GM19467 (cell line): ENCODE results near the gene GGCT.
A peak's percentile ranks its signal among the peaks of the same experiment; 100 is the strongest.

Experiments
- ATAC-seq: cut with Tn5 transposase; IDR thresholded peaks from one replicate; pipeline ENCODE4 v1.9.1; 2021; ENCODE audit warnings: mild to moderate bottlenecking, moderate library complexity; ENCODE audit not compliant: unreplicated experiment

Gene GGCT

DNA sequence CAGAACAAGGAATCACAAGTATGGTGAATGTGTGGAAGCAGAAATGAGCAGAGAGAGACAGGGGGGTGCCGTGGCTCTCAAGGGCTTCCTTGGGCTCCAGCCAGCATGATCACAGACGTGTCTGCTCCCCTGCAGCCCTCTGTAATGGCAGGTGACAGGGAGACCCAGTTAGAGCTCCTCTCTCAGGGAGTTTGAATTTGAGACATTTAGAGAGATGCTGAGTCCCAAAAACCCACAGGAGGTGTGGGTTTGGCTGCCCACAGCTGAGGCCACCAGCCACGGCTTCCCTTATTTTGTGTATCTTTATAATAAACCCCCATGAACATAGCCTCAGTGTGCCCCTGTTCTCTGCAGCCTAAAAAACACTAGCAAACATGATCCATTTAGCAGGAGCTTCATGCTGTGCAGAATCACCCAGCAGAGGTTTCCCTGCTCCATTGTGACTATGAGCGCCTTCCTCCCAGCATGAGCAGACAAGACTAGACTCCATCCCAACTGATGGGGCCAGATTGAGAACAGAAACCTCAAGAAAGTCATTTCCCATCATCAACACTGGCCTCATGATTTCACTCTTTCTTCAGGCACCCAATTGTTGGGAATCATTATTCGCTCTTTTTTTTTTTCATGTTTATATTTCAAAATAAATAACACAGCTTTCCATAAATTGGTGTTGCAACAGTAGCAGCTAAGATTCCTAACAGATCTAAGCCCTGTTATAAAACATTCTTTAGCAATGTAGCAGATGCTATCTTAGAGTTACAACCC, 39.4 kb downstream of the GGCT start:
- no peak for ATAC-seq

DNA sequence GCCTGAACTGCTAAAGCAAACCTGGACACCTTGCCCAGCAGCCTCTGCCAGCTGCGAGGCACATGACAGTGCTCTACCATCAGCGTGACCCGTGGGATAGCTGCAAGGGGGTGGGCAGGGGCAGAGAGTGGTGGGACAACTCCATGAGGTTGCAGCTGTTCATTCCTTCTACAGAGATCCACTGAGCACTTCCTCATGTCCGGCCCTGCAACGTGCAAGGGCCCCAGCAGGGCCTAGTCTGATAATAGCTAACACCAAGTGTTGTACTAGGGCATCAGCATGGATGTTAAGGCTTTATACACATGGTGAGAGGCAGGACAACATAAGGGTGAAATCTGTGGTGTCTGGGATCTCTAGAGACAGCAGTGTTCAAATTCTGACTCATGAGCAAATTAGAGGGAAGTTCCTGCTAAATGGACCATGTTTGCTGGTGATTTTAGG, 40.4 kb downstream of the GGCT start:
- peak; percentile 46 for ATAC-seq

DNA sequence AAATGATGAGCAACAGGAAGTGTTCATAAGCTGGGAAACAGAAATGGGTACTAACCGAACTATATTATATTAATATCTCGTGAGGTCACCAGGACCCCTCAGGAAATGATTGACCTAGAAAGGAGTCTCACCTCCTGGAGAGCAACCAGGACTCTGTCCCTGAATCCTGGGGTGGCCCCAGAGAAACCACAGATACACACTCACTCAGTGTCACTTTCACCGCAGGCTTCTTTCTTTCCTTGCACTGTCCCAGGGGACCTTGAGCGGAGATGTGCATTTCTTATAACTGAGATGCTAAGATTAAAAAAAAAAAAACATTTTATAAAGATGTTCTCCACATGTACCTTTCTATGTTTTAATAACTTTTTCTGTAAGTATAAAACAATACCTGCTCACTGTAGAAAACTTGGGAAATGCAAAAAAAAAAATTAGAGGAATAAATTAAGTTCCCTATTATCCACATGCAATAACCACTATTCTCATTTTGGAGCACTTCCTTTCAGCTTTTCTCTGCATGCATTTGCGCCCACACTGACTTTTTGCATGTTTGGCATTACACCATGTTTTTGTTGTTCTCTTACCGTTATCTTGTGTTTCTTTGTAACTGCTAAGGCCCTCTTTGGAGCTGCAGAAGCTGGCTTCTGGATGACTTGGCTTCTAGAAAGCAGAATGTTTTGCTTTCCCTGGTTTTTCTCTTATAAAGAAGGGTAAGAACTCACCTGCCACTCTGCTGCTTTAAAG, 41.1 kb downstream of the GGCT start:
- ATAC-seq: peak; percentile 58

DNA sequence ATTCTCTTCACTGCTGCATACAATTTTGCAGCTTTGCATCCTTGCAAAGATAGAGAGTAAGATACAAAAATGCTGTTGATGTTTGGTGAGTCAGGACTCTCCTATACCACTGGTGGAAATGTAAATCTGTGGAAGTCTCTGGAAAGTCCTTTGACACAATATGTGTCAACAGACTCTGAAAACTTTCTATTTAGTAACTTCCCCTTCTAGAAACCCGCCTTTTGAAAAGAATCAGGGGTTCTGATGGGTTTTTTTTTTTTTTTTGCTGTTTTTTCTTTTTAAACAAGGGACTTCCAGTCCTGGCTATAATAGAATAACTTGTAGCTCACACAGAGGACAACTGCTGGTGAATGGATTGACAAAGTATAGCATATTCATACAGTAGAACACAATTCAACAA, 42.5 kb downstream of the GGCT start:
- ATAC-seq: no peak

DNA sequence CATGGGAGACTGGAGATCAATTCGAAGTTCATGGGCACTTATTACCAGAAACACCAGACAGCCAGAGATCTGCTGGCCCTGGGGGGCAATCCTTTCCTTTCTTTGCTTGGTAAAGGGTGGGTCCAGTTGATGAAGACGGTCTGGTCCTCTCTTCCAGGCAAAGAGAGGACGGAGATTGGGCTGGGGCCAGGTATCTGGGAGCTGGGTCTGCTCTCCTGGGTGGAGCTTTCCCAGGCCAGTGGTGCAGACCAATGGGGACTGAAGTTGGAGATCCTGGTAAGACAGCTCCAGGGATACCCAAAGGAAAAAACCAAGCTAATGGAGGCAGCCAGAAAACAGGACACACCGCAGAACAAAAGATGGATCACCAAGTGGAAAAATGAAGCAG, 44.4 kb downstream of the GGCT start:
- no peak for ATAC-seq

DNA sequence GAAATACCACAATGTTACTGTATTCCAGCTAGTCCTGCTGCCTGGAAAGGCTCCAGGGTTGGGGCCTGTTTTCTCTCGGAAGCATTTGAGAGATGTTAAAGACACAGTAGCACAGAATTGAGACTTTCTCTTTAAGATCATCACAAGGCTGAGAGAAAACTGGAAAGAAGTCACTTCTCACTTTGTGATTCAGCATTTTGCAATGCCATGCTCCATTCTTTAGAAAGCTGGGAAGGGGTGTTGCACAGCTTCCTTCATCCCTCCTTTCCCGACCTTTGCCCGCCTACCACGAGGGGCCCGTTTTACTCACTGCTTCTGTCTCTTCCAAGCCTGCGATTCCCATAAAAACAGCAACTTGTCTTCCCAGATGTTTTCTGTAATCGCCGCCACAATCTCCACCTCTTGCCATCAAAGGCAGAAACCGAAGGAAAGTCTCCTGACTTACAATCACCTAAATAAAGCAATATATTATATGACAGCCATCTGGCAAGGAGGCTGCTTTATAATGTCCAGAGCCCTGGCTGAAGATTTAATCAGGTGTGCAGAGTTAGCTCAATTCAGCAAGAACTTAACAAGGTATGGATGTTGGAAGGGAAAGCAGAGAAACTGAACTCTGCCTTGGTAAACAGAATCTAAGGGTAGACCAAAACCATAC, 44.9 kb downstream of the GGCT start:
- ATAC-seq: no peak

DNA sequence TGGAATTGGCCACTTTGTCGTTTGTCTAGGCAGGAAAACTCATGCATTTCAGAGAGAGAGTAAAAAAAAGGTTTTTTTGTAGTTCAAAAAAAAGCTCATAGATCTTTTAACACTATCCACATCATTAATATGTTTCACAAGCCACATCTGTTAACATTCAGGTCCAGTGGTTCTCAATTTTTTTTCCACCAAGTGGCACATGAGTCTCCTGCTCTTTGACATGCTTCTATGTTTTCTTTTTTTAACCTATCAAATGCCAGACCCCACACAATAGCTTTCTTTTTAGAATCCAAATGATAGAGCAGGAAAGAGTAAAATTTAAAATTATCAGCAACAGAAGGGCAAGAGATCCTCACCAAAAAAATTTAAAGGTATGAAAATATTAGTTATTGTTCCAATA, 46.3 kb downstream of the GGCT start:
- ATAC-seq: no peak

DNA sequence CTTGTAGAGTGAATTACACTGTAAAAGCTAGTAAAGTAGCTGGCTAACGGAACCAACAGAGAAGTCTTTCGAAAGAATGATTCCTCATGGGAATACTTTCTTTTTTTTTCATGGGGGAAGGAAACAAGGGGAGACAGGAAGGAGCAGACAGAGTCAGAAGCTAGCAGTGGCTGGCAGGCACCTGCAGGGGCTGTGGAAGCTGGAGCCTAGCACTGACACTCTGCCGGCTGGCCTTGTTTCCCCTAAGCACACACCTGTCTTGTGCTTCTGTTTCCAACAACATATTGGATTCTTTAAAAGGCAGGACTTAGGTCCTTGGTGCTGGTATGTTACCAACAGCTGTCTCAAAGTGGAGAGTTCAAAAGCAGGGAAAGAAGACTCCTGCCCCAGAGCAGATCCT, 50.7 kb downstream of the GGCT start:
- ATAC-seq: no peak

DNA sequence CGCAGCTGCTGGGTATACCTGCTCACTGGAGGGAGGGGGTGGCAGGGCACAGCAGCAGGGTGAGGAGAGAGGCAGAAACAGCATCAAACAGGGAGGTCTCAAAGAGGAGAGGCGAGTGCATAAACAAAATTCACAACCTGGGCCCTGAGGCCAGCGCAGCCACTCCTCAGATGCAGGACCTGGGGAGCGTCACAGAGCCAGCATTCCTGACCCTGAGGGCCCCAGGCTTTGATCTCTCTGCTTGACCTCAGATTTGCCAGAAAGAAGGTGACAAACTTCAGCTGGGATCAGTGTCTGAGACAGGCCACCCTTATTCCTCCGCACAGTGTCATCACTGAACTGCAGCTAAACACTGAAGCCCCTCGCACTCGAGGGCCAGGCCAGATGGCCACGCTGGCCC, 51.6 kb downstream of the GGCT start:
- no peak for ATAC-seq

DNA sequence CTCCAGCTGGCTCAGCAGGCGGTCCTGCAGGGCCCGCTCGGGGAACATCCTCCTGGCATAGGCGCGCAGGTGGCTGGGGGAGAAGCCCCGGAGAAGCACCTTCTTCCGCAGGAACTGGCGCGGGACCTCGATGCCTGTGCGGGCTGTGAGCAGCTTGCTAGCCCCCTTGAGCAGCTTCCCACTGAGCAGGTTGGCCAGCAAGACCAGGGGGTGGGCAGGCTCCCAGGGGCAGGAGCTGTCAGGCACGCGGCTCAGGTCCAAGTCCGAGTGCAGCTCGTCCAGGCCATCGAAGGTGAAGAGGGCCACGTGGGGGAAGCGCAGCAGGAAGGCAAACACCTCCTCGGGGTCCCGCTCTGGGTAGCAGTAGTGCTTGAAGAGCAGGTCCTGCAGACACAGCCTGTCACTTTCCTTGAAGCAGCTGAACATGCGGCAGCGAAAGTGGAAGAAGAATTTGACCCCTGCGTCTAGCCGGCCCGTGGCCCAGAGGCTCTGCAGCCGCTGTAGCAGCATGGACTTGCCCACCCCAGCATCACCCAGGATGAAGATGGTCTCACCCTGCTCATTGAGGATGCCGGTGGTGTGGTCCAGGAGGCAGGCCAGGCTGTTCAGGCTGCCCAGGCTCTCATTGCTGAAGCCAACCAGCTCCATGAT, 52.2 kb downstream of the GGCT start:
- ATAC-seq: no peak

DNA sequence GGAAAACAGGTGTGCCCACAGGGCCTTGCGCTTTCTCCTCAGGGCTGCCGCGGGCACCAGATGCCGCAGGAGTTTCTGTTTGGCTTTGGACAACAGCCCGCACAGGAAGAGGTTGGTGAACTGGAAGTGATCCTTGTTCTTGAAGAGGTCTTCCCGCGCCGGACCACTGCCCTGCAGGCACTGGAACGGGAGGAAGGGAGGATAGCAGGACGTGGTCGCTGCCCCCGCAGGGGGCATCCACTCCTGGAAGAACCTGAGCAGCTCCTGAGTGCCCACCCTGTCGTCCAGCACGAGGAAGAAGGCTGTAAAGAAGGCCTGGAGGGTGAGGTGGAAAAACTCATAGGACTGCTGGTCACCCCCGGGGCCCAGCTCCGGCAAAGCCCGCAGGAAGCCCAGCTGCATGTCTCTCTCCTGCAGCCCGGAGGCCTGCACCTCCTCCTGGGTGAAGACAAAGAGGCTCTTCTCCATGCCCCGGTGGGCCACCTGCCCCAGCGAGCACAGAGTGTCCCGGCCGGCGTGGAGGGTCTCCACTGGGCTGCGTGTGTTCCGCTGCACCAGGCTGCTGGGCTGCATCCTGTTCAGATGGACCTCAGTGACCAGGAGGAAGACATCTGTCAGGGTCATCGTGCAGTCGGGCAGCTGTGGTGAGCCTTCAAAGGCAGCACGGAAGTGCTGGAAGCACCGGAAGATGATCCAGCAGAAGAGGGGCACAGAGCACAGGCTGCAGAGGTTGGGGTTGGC, 52.9 kb downstream of the GGCT start:
- no peak for ATAC-seq

DNA sequence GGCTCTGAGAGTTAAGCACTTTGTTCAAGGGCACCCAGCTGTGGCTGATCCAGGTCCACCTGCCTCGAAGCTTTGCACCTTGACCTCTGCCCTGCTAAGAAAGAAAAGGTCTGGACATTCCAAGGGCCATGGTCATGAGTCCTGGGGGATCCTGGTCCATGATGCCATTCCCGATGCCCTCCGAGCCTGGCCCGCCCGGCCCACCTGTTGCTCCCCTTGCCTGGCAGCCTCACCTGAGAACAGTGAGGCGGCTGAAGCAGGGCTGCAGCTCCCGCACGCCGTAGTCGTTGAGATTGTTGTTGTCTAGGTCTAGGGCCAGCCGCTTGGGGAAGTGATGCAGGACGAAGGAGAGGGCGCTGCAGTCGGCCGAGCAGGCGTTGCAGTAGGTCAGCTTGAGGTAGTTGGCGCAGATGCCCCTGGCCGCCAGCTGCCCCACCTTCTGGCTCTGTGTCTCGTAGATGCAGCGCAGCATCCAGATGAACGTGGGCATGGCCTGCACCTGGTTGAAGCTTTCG, 53.6 kb downstream of the GGCT start:
- ATAC-seq: no peak

DNA sequence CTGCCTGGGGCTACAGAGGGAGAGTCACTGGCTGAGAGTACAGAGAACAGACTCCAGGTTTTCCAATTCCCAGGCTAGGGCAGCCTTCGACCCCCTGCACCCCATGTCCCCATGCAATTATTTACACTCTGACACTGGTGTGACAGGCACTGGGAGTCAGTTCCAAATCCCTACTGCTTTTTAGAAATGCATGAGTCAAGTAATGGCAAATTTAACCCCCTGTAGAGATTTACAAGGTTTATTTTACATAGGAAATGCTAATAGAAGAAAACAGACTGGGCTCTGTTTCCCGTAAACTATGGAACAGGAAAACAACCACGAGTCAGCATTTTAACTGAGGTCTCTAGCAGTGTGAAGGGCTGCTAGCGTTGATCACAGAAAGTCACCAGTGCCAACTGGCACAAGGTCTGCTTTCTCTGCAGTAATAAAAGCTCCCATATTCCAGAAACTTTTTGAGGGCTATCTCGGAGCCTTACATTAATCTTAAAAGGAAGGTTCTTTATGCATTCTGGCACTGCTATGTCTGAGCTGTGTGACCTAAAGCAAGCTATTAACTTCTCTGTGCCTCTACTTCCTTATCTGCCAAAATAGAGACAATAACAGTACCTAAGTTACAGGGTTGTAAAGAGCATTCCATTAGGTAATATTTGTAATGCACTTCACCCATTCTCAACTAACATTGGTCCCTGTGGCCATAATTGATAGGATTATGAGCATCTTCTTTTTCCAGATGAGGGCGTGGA, 54.2 kb downstream of the GGCT start:
- no peak for ATAC-seq

DNA sequence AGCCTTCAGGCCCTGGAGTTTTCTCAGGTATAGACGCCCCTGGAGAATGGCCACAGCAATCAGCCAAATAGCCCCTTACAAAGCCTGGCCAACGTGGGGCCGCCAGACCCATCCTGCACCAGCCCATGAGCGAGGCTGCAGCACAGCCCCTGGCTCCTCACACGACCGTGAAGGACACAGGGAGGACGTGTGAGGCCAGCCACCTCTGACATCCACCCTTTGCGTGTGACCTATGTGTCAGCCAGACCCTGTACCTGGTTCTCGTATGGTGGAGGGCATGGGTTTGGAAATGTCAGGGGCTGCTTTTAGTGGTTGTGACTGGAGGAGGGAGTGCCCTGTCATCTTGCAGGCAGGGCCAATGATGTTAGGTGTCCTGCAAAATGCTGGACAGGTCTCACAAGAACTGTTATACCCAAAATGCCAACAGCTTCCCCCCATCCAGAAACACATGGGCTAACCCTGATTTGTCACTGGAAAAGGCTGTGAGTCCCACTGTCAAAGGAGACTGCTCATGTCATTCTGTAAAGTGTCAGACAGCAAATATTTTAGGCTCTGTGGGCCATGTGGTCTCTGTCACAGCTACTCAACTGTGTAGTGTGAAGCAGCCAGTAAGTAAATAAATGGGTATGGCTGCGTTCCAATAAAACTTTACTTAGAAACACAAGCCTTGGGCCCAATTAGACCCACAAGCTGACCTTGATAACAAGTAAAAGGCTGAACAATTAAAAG, 56.0 kb downstream of the GGCT start:
- ATAC-seq: no peak

DNA sequence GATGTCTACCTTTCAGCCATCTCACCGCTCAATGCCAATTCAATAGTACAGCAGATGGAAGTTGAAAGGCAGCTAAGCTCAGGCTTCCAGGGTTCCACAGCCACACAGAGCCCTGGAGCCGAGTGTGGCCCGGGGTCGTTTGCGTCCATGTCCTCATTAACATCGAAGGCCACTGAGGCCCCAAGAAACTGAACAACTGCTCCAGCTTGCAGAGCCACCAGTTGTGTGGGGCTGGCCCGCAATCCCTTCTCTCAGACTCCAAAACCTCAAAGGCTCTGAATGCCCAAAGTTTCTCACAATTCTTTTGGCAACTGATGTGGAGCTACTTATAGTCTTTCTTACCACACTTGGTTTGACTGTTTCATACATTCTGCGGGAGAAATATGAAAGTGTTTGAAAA, 57.2 kb downstream of the GGCT start:
- ATAC-seq: no peak
